Stimulated activated CD8-positive, alpha-beta memory T cell treated with anti-CD3 and anti-CD28 coated beads, Interleukin-12 subunit alpha, Interleukin-12 subunit beta, amount 100 ng/mL, for 4 hours (primary cell): ENCODE results near the gene SRL.
"Not testable (repeated sequence)": the region's sequence is repeated elsewhere in the genome, so short reads cannot be mapped to it uniquely, and the experiment has no call there.

ENCODE experiments used
- DNase-seq: peaks from one replicate; pipeline ENCODE4 v3.0.0-alpha.2; 2020; ENCODE audit warnings: low read depth

The SRL gene

GRCh38 chr16:4160658-4161430 lies 81.0 kb downstream of the SRL start:
- no peak for DNase-seq

DNA sequence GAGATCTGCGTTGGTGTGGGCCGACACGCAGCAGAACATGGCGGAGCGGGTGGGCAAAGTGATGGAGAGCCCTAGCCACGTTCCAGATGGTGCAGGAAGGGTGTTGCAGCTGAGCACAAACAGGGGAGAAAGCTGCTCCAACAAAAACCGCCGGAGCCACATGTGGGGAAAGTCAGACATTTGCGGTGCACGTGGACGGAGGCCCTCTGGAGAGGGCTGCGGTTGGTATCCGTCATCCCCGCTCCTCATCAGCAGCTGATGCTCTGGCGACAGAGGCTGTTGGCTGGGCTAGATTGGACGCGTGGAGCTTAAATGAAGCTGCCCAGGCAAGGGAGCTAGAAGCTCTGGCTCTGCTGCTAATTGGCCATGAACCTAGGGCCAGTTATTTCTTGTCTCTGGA lies 82.2 kb downstream of the SRL start:
- DNase-seq, result no peak

DNA sequence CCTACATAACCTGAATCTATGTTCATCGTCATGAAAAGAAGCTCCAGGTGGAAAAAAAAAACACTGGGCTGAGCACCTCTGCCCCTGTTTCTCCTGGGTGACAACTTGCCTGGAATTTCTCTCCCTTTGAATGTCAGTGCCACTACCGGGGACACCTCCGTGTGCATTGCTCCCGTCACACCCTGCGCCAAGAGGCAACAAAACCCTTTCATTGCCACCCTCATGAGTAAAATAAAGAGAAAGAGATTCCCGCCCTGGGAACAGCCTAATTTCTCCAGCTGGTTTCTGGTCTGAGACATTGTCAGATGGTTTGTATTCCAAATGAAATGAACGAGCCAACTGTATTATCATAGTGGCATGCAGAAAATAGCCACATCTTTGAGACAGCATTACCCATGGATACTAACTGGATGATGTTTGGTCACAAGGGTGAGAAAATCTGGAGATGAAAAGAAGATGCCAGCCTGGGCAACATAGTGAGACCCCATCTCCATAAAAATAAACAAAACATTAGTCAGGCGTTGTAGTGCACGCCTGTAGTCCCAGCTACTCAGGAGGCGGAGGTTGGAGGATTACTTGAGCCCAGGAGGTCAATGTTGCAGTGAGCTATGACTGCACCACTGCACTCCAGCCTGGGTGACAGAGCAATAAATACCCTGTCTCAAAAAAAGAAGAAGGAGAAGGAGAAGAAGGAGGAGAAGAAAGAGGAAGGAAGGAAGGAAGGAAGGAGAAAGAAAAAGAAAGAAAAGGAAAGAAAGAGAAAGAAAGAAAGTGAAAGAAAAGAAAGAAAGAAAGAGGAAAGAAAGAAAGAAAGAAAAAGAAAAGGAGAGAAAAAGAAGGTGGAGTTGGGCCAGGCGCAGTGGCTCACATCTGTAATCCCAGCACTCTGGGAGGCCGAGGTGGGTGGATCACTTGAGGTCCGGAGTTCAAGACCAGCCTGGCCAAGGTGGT lies 83.5 kb downstream of the SRL start:
- no peak for DNase-seq

GRCh38 chr16:4157376-4157825 lies 84.5 kb downstream of the SRL start:
- no peak for DNase-seq

GRCh38 chr16:4156503-4156902 lies 85.4 kb downstream of the SRL start:
- DNase-seq, result not testable (repeated sequence)

DNA sequence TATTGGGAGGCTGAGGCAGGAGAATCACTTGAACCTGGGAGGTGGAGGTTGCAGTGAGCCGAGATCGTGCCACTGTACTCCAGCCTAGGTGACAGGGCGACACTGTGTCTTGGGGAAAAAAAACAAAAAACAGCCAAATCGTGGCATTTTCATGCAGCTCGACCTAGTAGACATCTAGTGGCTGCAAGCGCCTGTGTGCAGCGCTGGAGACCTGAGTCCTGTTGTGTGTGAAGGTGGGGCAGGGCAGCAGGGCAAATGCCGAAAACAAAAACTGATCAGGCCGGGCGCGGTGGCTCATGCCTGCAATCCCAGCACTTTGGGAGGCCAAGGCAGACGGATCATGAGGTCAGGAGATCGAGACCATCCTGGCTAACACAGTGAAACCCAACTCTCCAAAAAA lies 88.5 kb downstream of the SRL start:
- DNase-seq, result not testable (repeated sequence)

GRCh38 chr16:4152267-4152666 lies 89.6 kb downstream of the SRL start:
- DNase-seq, result no peak

GRCh38 chr16:4147236-4147635 lies 94.6 kb downstream of the SRL start:
- no peak for DNase-seq

GRCh38 chr16:4142268-4142667 lies 99.6 kb downstream of the SRL start:
- no peak for DNase-seq

GRCh38 chr16:4141604-4142003 lies 100.3 kb downstream of the SRL start:
- DNase-seq, result no peak

DNA sequence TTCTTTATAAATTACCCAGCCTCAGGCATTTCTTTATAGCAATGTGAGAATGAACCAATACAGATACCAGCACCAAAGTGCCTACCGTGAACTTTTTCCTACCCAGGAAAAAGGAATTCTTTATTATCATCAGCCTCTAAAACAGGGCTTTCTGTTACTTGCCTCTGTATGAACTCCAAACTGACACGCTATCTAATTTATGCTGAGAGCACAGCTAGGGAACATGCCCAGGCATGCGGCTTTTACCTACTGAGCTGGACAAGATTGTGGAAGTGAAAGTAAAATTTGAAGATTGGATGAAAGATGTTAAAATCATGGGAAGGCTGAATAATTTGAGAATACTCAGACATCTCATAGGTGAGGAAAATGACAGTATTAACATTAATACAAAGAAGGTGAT lies 101.2 kb downstream of the SRL start:
- DNase-seq, result no peak

DNA sequence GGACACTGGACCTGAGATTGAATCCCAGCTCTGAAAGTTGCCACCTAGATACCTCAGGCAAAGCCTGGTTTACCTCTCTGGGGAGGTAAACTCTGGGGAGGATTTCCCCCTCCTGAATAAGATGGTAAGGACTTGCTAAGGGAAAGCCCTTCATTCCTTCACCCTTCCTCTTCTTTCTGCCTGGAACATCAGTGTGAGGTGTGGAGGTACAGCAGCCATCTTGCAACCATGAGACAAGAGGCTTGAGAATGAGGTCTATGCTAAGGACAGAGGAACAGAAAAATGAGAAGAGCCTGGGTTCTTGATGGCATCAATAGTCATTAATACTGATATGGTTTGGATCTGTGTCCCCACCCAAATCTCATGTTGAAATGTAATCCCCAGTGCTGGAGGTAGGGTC lies 101.9 kb downstream of the SRL start:
- no peak for DNase-seq
